ENCODE results near the gene OR1E1. TPM values are rescaled to one million over a fixed set of nuclear protein-coding genes. Genes with fewer than 3 reads are reported as not detected.

The OR1E1 gene
- polyA plus RNA-seq, 4 donors = 0.10 to 0.13 TPM; not detected in 2

Other genes with a start within 250 kb of the OR1E1 start
- gene OR1A2, start 200.9 kb downstream of the OR1E1 start, polyA plus RNA-seq (ENCODE audit: insufficient read length in 4 of 4) = not detected
- gene OR1A1, start 190.7 kb downstream of the OR1E1 start, polyA plus RNA-seq (ENCODE audit: insufficient read length in 4 of 4) = under 1 TPM in 2 of 4 donors, not detected in 2; 0.05 to 0.11 TPM
- gene OR3A1, start 100.0 kb downstream of the OR1E1 start, polyA plus RNA-seq (ENCODE audit: insufficient read length in 4 of 4) = under 1 TPM in 3 of 4 donors, not detected in 1; 0.14 to 0.19 (median 0.16) TPM
- gene OR3A2, start 12.1 kb downstream of the OR1E1 start, polyA plus RNA-seq (ENCODE audit: insufficient read length in 4 of 4) = under 1 TPM; 0.16 to 0.81 (median 0.49) TPM
- under 1 TPM; 0.05 to 0.25 (median 0.12) TPM for gene OR3A3, start 13.0 kb upstream of the OR1E1 start, polyA plus RNA-seq (ENCODE audit: insufficient read length in 4 of 4)
- not detected for gene OR1E2, start 35.4 kb upstream of the OR1E1 start, polyA plus RNA-seq (ENCODE audit: insufficient read length in 4 of 4)
- 1 to 10 TPM in 2 of 4 donors, not detected in 2; 1.4 to 2.4 TPM for gene SPATA22, start 73.4 kb upstream of the OR1E1 start, polyA plus RNA-seq (ENCODE audit: insufficient read length in 4 of 4)
- 10 to 100 TPM; 20.4 to 32.9 (median 30.2) TPM for gene ASPA, start 77.6 kb upstream of the OR1E1 start, polyA plus RNA-seq (ENCODE audit: insufficient read length in 4 of 4)
- 1 to 10 TPM in 3 of 4 donors, under 1 TPM in 1; 0.64 to 1.7 (median 1.3) TPM for gene TRPV3, start 159.4 kb upstream of the OR1E1 start, polyA plus RNA-seq (ENCODE audit: insufficient read length in 4 of 4)
- gene TRPV1, start 211.0 kb upstream of the OR1E1 start, polyA plus RNA-seq (ENCODE audit: insufficient read length in 4 of 4) = 10 to 100 TPM in 2 of 4 donors, 1 to 10 TPM in 2; 6.0 to 12.9 (median 9.7) TPM
- gene SHPK, start 237.8 kb upstream of the OR1E1 start, polyA plus RNA-seq (ENCODE audit: insufficient read length in 4 of 4) = 10 to 100 TPM; 12.6 to 19.1 (median 18.2) TPM
- gene CTNS, start 238.3 kb upstream of the OR1E1 start, polyA plus RNA-seq (ENCODE audit: insufficient read length in 4 of 4) = 10 to 100 TPM; 19.9 to 24.8 (median 21.9) TPM